ENCODE data around the gene CMTM4.

GRCh38 chr16:66618588-66619375, 77.8 kb downstream of the CMTM4 start:
- no peak for TF ChIP-seq EZH2 (IDR thresholded peaks at IDR 0.05)
- peak; percentile 59; the same call in 1 of the 2 replicates for TF ChIP-seq MAX (IDR thresholded peaks at IDR 0.05)
- no peak for TF ChIP-seq CTCF (IDR thresholded peaks at IDR 0.05 in 2 of 3, conservative IDR thresholded peaks at IDR 0.05 in 1 of 3; ENCODE audit: borderline replicate concordance in 1 of 3, insufficient read depth in 1 of 3, low read depth in 2 of 3, low read length in 2 of 3)
- TF ChIP-seq POLR2AphosphoS5 (IDR thresholded peaks at IDR 0.05; ENCODE audit: low read depth, low read length) = peak; percentile 53
- peak; percentile 87 for TF ChIP-seq JUND (IDR thresholded peaks at IDR 0.05)
- no peak for TF ChIP-seq POLR2A (IDR thresholded peaks at IDR 0.05; ENCODE audit: borderline replicate concordance, extremely low read depth, insufficient read depth, insufficient read length)
- no peak for TF ChIP-seq YY1 (IDR thresholded peaks at IDR 0.05; ENCODE audit: extremely low read depth, insufficient replicate concordance, low read depth, low read length)
- TF ChIP-seq CBX3 (IDR thresholded peaks at IDR 0.05; ENCODE audit: low read depth) = peak; percentile 67; the same call in 1 of the 2 replicates
- no peak for TF ChIP-seq ZNF274 (IDR thresholded peaks at IDR 0.05; ENCODE audit: low read depth, low read length)
- TF ChIP-seq TCF7L2 (IDR thresholded peaks at IDR 0.05; ENCODE audit: borderline replicate concordance, extremely low read depth, insufficient read depth, insufficient read length) = no peak
- TF ChIP-seq ZFX (IDR thresholded peaks at IDR 0.05) = no peak
- TF ChIP-seq ATF3 (IDR thresholded peaks at IDR 0.05) = no peak
- no peak for TF ChIP-seq EZH2phosphoT487 (IDR thresholded peaks at IDR 0.05; ENCODE audit: borderline replicate concordance)

Data from HCT116 (cell line).